RWPE2 (cell line): ENCODE data around the gene ZNF445.
"Not testable (repeated sequence)": the region's sequence is repeated elsewhere in the genome, so short reads cannot be mapped to it uniquely, and the experiment has no call there.

ENCODE experiments used
- ATAC-seq: fragments of 200-7000 bp; cut with Tn5 transposase; 3 replicates; pipeline ENCODE4 v1.9.1; 2021; ENCODE audit warnings: low read depth
- DNase-seq: peaks from one replicate; pipeline ENCODE4 v3.0.0-alpha.2; 2020; ENCODE audit warnings: low spot score
- H3K27ac ChIP-seq: fragments of 450-650 bp; 2 replicates; pipeline ENCODE4 v1.5.1; 2017; ENCODE audit warnings: mild to moderate bottlenecking; ENCODE audit not compliant: poor library complexity, severe bottlenecking
- H3K27me3 ChIP-seq: fragments of 250-450 bp; sonication (Bioruptor Pico); 2 replicates; pipeline ENCODE4 v1.5.1; 2021; ENCODE audit warnings: mild to moderate bottlenecking, moderate library complexity; ENCODE audit not compliant: insufficient read depth, poor library complexity, severe bottlenecking
- H3K36me3 ChIP-seq: fragments of 250-450 bp; sonication (Bioruptor Pico); 2 replicates; pipeline ENCODE4 v1.5.1; 2020; ENCODE audit warnings: low read depth, mild to moderate bottlenecking, moderate library complexity
- H3K4me1 ChIP-seq: fragments of 250-450 bp; sonication (Bioruptor Pico); 2 replicates; pipeline ENCODE4 v1.5.1; 2021; ENCODE audit warnings: mild to moderate bottlenecking, moderate library complexity; ENCODE audit not compliant: insufficient read depth, poor library complexity, severe bottlenecking
- H3K4me3 ChIP-seq: fragments of 250-450 bp; sonication (Bioruptor Pico); 2 replicates; pipeline ENCODE4 v1.5.1; 2021; ENCODE audit warnings: mild to moderate bottlenecking, moderate library complexity; ENCODE audit not compliant: severe bottlenecking
- H3K9me3 ChIP-seq: fragments of 250-450 bp; sonication (Bioruptor Pico); 2 replicates; pipeline ENCODE4 v1.5.1; 2021; ENCODE audit warnings: mild to moderate bottlenecking, moderate library complexity; ENCODE audit not compliant: severe bottlenecking
- TF ChIP-seq, protein P1 (sequence below): fragments of 450-650 bp; IDR thresholded peaks from one replicate; pipeline ENCODE4 v1.5.1; 2017; ENCODE audit warnings: mild to moderate bottlenecking, moderate library complexity; ENCODE audit not compliant: poor library complexity, severe bottlenecking

ZNF445 gene

DNA sequence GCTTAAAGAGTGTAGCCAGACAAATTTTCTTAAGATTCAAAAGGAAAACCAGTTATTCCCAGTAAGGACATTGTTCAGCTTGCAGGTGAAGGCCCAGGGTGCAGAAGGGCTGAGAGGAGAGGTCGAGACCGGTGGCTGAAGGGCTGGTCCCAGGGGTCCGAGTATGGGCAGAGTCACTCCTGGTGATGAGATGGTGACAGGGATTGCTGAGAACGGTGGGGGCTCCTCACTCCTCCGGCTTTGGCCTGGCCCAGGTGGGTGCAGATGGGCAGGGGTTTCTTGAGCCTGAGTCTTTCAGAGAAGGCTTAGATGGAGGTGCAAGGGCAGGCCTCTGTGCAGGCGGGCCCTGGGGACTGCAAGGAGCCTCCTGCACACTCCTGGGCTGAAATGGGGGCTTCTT, 56.2 kb downstream of the ZNF445 start:
- Histone ChIP-seq H3K36me3 (no peaks in the 10 kb centered on the region), H3K9me3 (no peaks in the 10 kb centered on the region), H3K27ac (no peak overlapping the region), H3K4me3 (no peak overlapping the region), H3K27me3 (no peaks in the 10 kb centered on the region), H3K4me1 (no peaks in the 10 kb centered on the region)
- ATAC-seq (no peak), DNase-seq (no peak)
- TF ChIP-seq, protein P1, sequence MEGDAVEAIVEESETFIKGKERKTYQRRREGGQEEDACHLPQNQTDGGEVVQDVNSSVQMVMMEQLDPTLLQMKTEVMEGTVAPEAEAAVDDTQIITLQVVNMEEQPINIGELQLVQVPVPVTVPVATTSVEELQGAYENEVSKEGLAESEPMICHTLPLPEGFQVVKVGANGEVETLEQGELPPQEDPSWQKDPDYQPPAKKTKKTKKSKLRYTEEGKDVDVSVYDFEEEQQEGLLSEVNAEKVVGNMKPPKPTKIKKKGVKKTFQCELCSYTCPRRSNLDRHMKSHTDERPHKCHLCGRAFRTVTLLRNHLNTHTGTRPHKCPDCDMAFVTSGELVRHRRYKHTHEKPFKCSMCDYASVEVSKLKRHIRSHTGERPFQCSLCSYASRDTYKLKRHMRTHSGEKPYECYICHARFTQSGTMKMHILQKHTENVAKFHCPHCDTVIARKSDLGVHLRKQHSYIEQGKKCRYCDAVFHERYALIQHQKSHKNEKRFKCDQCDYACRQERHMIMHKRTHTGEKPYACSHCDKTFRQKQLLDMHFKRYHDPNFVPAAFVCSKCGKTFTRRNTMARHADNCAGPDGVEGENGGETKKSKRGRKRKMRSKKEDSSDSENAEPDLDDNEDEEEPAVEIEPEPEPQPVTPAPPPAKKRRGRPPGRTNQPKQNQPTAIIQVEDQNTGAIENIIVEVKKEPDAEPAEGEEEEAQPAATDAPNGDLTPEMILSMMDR: no peak

DNA sequence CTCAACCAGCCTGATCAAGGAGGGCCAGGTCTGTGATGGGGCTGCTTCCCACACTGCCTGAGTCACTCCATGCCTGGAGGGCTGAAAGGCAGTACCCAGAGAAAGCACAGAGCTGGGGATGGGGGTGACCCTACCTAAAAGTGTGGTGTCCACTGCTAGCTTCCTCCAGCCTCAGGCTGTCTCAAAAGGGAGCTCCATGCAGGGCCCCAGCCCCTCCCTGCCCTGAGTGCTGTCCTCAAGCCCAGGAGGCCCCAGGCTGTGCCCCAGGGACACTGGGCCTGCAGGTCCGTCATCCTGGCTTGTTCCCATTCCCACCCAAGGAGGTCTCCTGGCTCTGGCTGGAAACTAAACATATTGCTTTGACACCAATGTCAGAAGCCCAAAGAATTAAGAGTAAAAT, 56.8 kb downstream of the ZNF445 start:
- ATAC-seq (no peak), DNase-seq (no peak)
- TF ChIP-seq, protein P1: no peak
- Histone ChIP-seq H3K4me3 (no peak overlapping the region), H3K9me3 (no peaks in the 10 kb centered on the region), H3K27ac (no peak overlapping the region), H3K4me1 (no peaks in the 10 kb centered on the region), H3K36me3 (no peaks in the 10 kb centered on the region), H3K27me3 (no peaks in the 10 kb centered on the region)

GRCh38 chr3:44419923-44420650, 57.4 kb downstream of the ZNF445 start:
- H3K4me3 ChIP-seq: no peak overlapping the region
- no peaks in the 10 kb centered on the region for H3K36me3 ChIP-seq
- no peak for DNase-seq
- no peaks in the 10 kb centered on the region for H3K27me3 ChIP-seq
- H3K27ac ChIP-seq: no peak overlapping the region
- H3K4me1 ChIP-seq: no peaks in the 10 kb centered on the region
- no peak for ATAC-seq
- H3K9me3 ChIP-seq: no peaks in the 10 kb centered on the region
- TF ChIP-seq, protein P1: no peak

DNA sequence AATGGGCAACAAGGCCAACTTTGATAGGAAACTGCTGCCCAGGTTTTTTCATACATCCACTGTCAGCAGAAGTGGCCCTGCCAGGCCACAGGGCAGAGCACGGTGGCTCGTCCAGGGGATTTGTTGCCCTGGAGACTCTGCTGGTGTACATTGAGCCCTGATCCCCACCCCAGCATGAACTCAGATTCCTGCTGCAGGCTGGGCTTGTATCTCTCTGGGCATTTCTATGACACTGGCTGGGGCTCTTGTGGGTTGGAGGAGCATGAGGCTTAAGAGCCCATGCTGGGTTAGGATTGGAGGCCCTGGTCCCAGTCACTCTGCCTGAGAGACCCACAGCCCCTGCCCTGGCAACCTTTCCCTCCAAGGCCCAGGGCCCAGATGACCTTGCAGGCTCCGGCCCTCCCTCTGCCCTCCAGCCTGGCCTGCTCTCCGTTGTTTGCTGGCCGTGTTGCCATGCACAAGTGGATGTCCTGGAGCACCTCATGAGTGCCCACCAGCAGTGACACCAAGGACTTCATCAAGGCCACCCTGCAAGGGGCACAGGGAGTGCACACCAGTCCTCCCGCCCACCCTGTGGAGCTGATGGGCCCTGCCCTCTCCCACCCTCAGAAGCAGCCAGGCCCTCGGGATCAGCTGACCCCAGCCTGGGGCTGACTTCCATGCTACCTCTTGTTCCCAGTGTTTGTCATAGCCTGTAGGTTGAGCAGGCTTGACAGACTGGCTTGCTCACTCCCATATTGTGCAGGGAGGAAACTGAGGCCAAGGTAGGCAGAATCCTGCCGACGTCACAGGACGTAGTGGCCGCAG, 58.2 kb downstream of the ZNF445 start:
- Histone ChIP-seq H3K36me3 (no peaks in the 10 kb centered on the region), H3K9me3 (no peaks in the 10 kb centered on the region), H3K4me1 (no peaks in the 10 kb centered on the region), H3K27ac (no peak overlapping the region), H3K4me3 (no peak overlapping the region), H3K27me3 (no peaks in the 10 kb centered on the region)
- DNase-seq (no peak), ATAC-seq (no peak)
- TF ChIP-seq, protein P1: no peak

DNA sequence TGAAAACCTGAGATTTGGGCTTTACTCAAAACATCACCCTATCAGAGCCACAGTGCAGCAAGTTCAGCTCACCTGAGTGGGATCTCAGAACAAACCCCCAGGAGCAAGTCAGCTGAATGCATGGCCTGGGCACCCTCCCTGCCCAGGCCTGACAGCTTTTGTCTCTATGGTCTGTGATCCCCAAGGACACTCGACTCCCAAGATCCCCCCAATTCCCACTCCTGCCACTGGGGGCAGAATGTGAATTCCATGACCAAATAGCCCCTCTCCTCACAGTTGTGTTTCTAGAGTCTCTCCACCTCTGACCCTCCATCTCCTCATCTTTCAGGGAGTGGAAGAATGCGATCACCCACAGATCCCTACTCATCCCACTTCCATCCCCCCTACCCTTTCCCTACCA, 58.9 kb downstream of the ZNF445 start:
- ATAC-seq (no peak), DNase-seq (no peak)
- no peak overlapping the region for H3K27ac ChIP-seq
- no peaks in the 10 kb centered on the region for H3K9me3 ChIP-seq
- no peak overlapping the region for H3K4me3 ChIP-seq
- TF ChIP-seq, protein P1: no peak
- no peaks in the 10 kb centered on the region for H3K4me1 ChIP-seq
- H3K27me3 ChIP-seq: no peaks in the 10 kb centered on the region
- H3K36me3 ChIP-seq: no peaks in the 10 kb centered on the region

DNA sequence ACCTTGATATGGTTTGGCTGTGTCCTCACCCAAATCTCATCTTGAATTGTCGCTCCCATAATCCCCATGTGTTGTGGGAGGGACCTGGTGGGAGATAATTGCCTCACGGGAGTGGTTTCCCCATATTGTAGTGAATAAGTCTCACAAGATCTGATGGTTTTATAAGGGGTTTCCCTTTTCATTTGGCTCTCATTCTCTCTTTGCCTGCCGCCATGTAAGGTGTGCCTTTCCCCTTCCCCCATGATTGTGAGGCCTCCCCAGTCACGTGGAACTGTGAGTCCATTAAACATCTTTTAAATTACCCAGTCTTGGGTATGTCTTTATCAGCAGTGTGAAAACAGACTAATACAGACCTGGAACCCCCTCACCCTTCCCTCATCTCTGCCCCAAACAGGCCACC, 59.4 kb downstream of the ZNF445 start:
- not testable (repeated sequence) for H3K4me1 ChIP-seq, H3K36me3 ChIP-seq, ATAC-seq, DNase-seq, H3K4me3 ChIP-seq, H3K27me3 ChIP-seq, H3K27ac ChIP-seq, H3K9me3 ChIP-seq
